ENCODE data around the gene APP. TPM values are rescaled to one million over a fixed set of nuclear protein-coding genes. Genes with fewer than 3 reads are reported as not detected.

APP gene
- total RNA-seq, 1 donor from 2014 or later = 358 TPM

GRCh38 chr21:25891596-25891995, 279.0 kb downstream of the APP start:
- DNase-seq (no peak), ATAC-seq (no peak)
- Histone ChIP-seq H3K36me3 (peaks cover 30% of the 10 kb centered on the region), H3K27me3 (ENCODE audit: low read depth) (no peaks in the 10 kb centered on the region), H3K27ac (no peak overlapping the region), H3K9me3 (no peaks in the 10 kb centered on the region), H3K4me3 (no peak overlapping the region), H3K4me1 (peaks cover 8% of the 10 kb centered on the region)
- intact Hi-C loops (cut with DNase I) = loop anchor here (10.0 kb wide), 1 partner anchor 273 kb away; no protein-coding TSS in a partner anchor
- TF ChIP-seq CTCF (IDR thresholded peaks at IDR 0.05) = no peak

- no peak overlapping the region for H3K4me3 ChIP-seq
- TF ChIP-seq CTCF (IDR thresholded peaks at IDR 0.05) = no peak
- H3K9me3 ChIP-seq = no peaks in the 10 kb centered on the region
- DNase-seq (no peak), ATAC-seq (no peak)
- H3K4me1 ChIP-seq = peaks cover 15% of the 10 kb centered on the region
- H3K27ac ChIP-seq = no peak overlapping the region
- intact Hi-C loops (cut with DNase I) = loop anchor here (10.0 kb wide), 1 partner anchor 275 kb away; no protein-coding TSS in a partner anchor
- H3K27me3 ChIP-seq (ENCODE audit: low read depth) = no peaks in the 10 kb centered on the region
- peaks cover 36% of the 10 kb centered on the region for H3K36me3 ChIP-seq
Observed at GRCh38 chr21:25890001-25890400, 280.6 kb downstream of the APP start.

GRCh38 chr21:25888711-25889110, 281.9 kb downstream of the APP start:
- peaks cover 15% of the 10 kb centered on the region for H3K4me1 ChIP-seq
- H3K27ac ChIP-seq = no peak overlapping the region
- no peak for ATAC-seq
- no peak for DNase-seq
- H3K4me3 ChIP-seq = no peak overlapping the region
- H3K9me3 ChIP-seq = no peaks in the 10 kb centered on the region
- no peak for TF ChIP-seq CTCF (IDR thresholded peaks at IDR 0.05)
- H3K36me3 ChIP-seq = peaks cover 36% of the 10 kb centered on the region
- no peaks in the 10 kb centered on the region for H3K27me3 ChIP-seq (ENCODE audit: low read depth)
- intact Hi-C loops (cut with DNase I) = no loop called here

GRCh38 chr21:25887646-25888306, 282.8 kb downstream of the APP start:
- Histone ChIP-seq H3K9me3 (no peaks in the 10 kb centered on the region), H3K27me3 (ENCODE audit: low read depth) (no peaks in the 10 kb centered on the region), H3K4me3 (no peak overlapping the region), H3K27ac (no peak overlapping the region), H3K4me1 (peaks cover 15% of the 10 kb centered on the region), H3K36me3 (peaks cover 36% of the 10 kb centered on the region)
- intact Hi-C loops (cut with DNase I) = no loop called here
- ATAC-seq (peak; percentile 53 to 73), DNase-seq (no peak)
- no peak for TF ChIP-seq CTCF (IDR thresholded peaks at IDR 0.05)

- no peak for TF ChIP-seq CTCF (IDR thresholded peaks at IDR 0.05)
- Histone ChIP-seq H3K4me3 (no peak overlapping the region), H3K9me3 (no peaks in the 10 kb centered on the region), H3K4me1 (peaks cover 15% of the 10 kb centered on the region), H3K27ac (no peak overlapping the region), H3K36me3 (peaks cover 36% of the 10 kb centered on the region), H3K27me3 (ENCODE audit: low read depth) (no peaks in the 10 kb centered on the region)
- intact Hi-C loops (cut with DNase I) = no loop called here
- DNase-seq (no peak), ATAC-seq (peak in 1 of 2 donors; percentile 13)
Observed at GRCh38 chr21:25887166-25887565, 283.4 kb downstream of the APP start.
